Measurements from ENCODE around the gene PPP1R12B. TPM values are rescaled to one million over a fixed set of nuclear protein-coding genes. Genes with fewer than 3 reads are reported as not detected.
"Not testable (repeated sequence)": the region's sequence is repeated elsewhere in the genome, so short reads cannot be mapped to it uniquely, and the experiment has no call there.

Gene PPP1R12B
- total RNA-seq, 2 experiments from 2014 or later: 26.9 to 27.7 TPM

- H3K36me3 Mint-ChIP-seq; H3K9me3 Mint-ChIP-seq; DNase-seq; H3K27me3 Mint-ChIP-seq; H3K4me1 Mint-ChIP-seq; POLR2A ChIA-PET; H3K4me3 Mint-ChIP-seq; ATAC-seq (ENCODE audit: low read depth); H3K27ac Mint-ChIP-seq: not testable (repeated sequence)
Measured at GRCh38 chr1:202508863-202509262, 160.4 kb downstream of the PPP1R12B start.

GRCh38 chr1:202513875-202514274, 165.4 kb downstream of the PPP1R12B start:
- H3K36me3 Mint-ChIP-seq: not testable (repeated sequence)

GRCh38 chr1:202516434-202516877, 168.0 kb downstream of the PPP1R12B start:
- H3K27me3 Mint-ChIP-seq: no peaks in the 10 kb centered on the region
- POLR2A ChIA-PET: no interaction called here
- H3K4me1 Mint-ChIP-seq: peaks cover 7% of the 10 kb centered on the region

More at GRCh38 chr1:202513875-202514274, 165.4 kb downstream of the PPP1R12B start:
- ATAC-seq (ENCODE audit: low read depth); H3K27ac Mint-ChIP-seq; H3K4me3 Mint-ChIP-seq; H3K4me1 Mint-ChIP-seq; POLR2A ChIA-PET; H3K9me3 Mint-ChIP-seq; H3K27me3 Mint-ChIP-seq; DNase-seq: not testable (repeated sequence)

DNA sequence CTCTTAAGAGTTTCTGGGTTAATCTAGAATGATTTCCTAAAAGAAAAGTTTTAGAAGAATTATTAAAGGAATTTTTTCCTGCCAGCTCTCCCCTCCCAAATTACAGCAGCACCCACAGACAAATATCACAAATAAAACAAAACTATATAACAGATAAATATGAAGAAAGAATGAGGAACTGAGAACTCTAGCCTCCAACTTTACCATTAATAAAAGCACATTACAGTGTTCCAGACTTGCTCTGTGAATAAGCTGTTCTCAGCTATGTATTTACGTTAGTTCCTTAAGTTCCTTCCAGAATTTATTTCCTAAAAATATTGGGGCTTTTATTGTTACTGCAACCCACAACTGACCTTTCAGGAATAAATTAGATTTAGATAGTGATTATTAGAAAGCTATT, 168.6 kb downstream of the PPP1R12B start:
- DNase-seq; H3K27ac Mint-ChIP-seq; H3K9me3 Mint-ChIP-seq; H3K27me3 Mint-ChIP-seq; H3K4me1 Mint-ChIP-seq; ATAC-seq (ENCODE audit: low read depth); POLR2A ChIA-PET; H3K4me3 Mint-ChIP-seq; H3K36me3 Mint-ChIP-seq: not testable (repeated sequence)

More at GRCh38 chr1:202516434-202516877, 168.0 kb downstream of the PPP1R12B start:
- ATAC-seq (ENCODE audit: low read depth) (no peak), DNase-seq (no peak)
- no peak overlapping the region for H3K27ac Mint-ChIP-seq
- peaks cover 4% of the 10 kb centered on the region for H3K36me3 Mint-ChIP-seq
- H3K9me3 Mint-ChIP-seq: no peaks in the 10 kb centered on the region
- H3K4me3 Mint-ChIP-seq: no peak overlapping the region

DNA sequence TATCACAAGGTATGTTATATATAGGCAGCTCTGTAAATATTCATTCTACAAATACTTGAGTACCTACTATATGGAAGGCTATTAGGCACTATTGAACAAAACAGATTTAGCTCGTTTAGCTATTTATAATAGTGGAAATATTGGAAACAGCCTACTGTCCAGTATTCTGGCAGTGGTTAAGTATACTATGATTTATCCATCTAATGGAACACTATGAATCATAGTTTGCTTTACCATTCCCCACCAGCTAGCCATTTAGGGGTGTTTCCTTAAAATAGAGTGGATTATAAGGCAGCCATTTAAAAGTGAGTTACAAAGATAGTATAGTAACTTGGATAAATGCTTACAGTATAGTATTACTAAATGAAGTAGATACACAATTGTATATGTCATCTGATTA, 169.7 kb downstream of the PPP1R12B start:
- H3K36me3 Mint-ChIP-seq; ATAC-seq (ENCODE audit: low read depth); H3K27me3 Mint-ChIP-seq; DNase-seq; H3K4me3 Mint-ChIP-seq; POLR2A ChIA-PET; H3K4me1 Mint-ChIP-seq; H3K27ac Mint-ChIP-seq; H3K9me3 Mint-ChIP-seq: not testable (repeated sequence)

DNA sequence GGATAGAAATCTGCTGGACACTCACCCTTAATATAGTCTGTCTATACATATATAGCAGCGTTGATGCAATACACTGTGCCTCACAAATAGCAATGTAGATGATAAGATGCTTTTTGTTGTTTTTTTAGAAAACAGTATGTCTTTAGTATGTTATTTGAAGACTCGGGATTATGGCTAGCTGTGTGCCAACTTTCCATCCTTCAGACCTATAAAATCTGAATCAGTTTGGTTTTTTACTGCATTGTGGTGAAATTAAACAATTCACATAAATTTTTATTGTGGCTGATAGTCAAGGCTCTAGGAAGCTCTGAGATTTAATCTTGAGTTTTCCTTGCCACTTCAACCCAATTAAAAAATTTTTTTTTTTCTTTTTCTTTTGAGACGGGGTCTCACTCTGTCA, 170.4 kb downstream of the PPP1R12B start:
- H3K27me3 Mint-ChIP-seq; H3K27ac Mint-ChIP-seq; DNase-seq; H3K4me1 Mint-ChIP-seq; H3K4me3 Mint-ChIP-seq; H3K36me3 Mint-ChIP-seq; H3K9me3 Mint-ChIP-seq; ATAC-seq (ENCODE audit: low read depth); POLR2A ChIA-PET: not testable (repeated sequence)

DNA sequence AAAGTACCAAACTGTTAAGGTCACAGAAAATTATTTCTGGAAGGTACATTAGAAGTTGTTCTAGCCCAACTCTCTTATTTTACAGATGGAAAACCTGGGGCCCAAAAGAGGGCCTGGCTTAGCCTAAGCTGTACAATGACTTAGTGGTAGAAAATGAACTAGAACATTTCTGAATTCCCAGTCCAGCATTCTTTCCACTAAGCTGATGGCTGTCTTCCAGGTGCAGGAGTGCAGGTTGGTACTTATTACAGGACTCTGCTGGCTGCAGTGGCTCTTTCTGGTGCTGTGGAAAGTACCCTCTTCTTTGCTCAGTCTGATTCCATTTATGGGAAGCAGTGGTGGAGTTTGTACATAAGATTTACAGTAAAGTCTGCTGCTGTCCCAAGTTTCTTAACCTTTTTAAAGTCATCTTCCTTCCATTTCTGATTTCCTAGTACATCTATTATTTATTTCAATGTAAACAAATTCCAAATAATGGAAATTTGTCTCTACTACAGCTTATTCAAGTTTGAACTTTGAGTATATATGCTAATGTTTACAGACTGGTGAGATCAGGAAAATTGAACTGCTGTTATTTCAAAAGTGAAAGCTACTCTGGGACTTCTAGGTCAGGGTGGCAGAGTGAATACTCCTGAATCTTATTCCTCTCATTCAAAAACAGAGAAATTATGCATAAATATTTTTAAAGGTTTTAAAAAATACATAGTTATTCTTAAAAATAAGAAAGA, 171.8 kb downstream of the PPP1R12B start:
- H3K36me3 Mint-ChIP-seq; H3K27me3 Mint-ChIP-seq; H3K4me3 Mint-ChIP-seq; H3K27ac Mint-ChIP-seq; H3K9me3 Mint-ChIP-seq; ATAC-seq (ENCODE audit: low read depth); POLR2A ChIA-PET; DNase-seq; H3K4me1 Mint-ChIP-seq: not testable (repeated sequence)

- ATAC-seq (ENCODE audit: low read depth); H3K27ac Mint-ChIP-seq; H3K36me3 Mint-ChIP-seq; POLR2A ChIA-PET; H3K27me3 Mint-ChIP-seq; H3K4me3 Mint-ChIP-seq; H3K9me3 Mint-ChIP-seq; H3K4me1 Mint-ChIP-seq; DNase-seq: not testable (repeated sequence)
Measured at GRCh38 chr1:202520857-202521216, 172.3 kb downstream of the PPP1R12B start.

DNA sequence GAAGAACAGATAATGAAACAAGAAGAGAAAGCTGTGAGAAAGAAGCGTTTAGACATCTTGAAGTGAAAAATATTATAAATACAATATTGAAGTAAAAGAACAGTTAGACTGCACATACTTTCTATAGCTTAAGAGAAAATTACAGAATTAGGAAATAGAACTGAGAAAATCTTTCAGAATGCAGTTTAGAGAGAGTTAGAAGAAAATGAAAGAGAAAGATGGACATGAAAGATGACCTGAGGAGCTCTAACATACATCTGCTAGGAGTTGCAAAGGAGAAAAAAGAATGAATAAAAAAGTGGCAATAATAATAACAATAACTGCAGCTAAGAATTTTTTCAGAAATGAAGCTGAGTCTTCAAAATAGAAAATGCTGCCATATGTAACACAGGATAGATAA, 173.0 kb downstream of the PPP1R12B start:
- POLR2A ChIA-PET; ATAC-seq (ENCODE audit: low read depth): not testable (repeated sequence)

GRCh38 chr1:202521886-202522285, 173.4 kb downstream of the PPP1R12B start:
- H3K4me3 Mint-ChIP-seq: no peak overlapping the region

More for the DNA sequence above, 173.0 kb downstream of the PPP1R12B start:
- not testable (repeated sequence) for H3K27ac Mint-ChIP-seq, H3K4me3 Mint-ChIP-seq, H3K9me3 Mint-ChIP-seq, H3K4me1 Mint-ChIP-seq, DNase-seq, H3K36me3 Mint-ChIP-seq, H3K27me3 Mint-ChIP-seq

GRCh38 chr1:202526056-202526455, 177.6 kb downstream of the PPP1R12B start:
- DNase-seq; H3K27me3 Mint-ChIP-seq; H3K27ac Mint-ChIP-seq; H3K4me3 Mint-ChIP-seq; H3K36me3 Mint-ChIP-seq; H3K4me1 Mint-ChIP-seq; POLR2A ChIA-PET; H3K9me3 Mint-ChIP-seq; ATAC-seq (ENCODE audit: low read depth): not testable (repeated sequence)

More at GRCh38 chr1:202521886-202522285, 173.4 kb downstream of the PPP1R12B start:
- POLR2A ChIA-PET: no interaction called here
- Mint-ChIP-seq H3K27ac (no peak overlapping the region), H3K27me3 (no peaks in the 10 kb centered on the region), H3K4me1 (peaks cover 7% of the 10 kb centered on the region), H3K36me3 (peaks cover 8% of the 10 kb centered on the region), H3K9me3 (no peaks in the 10 kb centered on the region)
- ATAC-seq (ENCODE audit: low read depth) (no peak), DNase-seq (no peak)

DNA sequence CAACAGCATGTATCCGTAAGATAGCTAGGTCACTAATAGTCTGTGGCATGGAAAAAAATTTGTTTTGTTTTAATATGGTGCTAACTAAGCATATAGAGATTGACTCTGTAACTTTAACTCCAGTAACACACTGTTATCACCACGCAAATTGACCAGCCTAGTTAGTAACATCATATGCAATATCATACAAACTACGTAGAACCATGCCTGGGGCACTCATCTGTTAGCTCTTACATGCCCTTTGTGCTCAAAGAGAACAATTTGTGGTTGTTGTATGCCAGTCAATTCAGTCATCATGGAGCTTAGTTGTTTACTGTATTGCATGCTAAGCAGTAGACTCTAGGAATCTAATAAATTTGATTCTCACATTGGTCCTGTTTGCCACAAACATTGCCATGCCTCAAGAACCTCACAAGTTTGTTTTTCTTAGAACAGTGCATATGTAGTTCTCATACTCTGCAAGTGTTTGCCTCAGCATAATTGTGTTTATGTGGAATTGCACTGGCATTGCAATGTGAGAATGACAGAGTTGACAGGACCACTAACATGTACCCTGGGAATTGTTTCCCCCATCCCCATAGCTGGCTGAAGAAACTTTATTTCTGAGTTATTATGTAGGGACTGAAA, 179.7 kb downstream of the PPP1R12B start:
- H3K4me1 Mint-ChIP-seq; ATAC-seq (ENCODE audit: low read depth); H3K27me3 Mint-ChIP-seq; H3K9me3 Mint-ChIP-seq; H3K36me3 Mint-ChIP-seq; H3K4me3 Mint-ChIP-seq; H3K27ac Mint-ChIP-seq; DNase-seq; POLR2A ChIA-PET: not testable (repeated sequence)

GRCh38 chr1:202530686-202531085, 182.2 kb downstream of the PPP1R12B start:
- DNase-seq; H3K4me1 Mint-ChIP-seq; POLR2A ChIA-PET; H3K9me3 Mint-ChIP-seq; ATAC-seq (ENCODE audit: low read depth); H3K4me3 Mint-ChIP-seq; H3K27me3 Mint-ChIP-seq; H3K36me3 Mint-ChIP-seq; H3K27ac Mint-ChIP-seq: not testable (repeated sequence)

GRCh38 chr1:202531472-202531811, 182.9 kb downstream of the PPP1R12B start:
- H3K27ac Mint-ChIP-seq: no peak overlapping the region
- no peak overlapping the region for H3K4me3 Mint-ChIP-seq
- no peaks in the 10 kb centered on the region for H3K9me3 Mint-ChIP-seq
- H3K36me3 Mint-ChIP-seq: peaks cover 3% of the 10 kb centered on the region
- no peaks in the 10 kb centered on the region for H3K4me1 Mint-ChIP-seq
- DNase-seq (no peak), ATAC-seq (ENCODE audit: low read depth) (no peak)
- H3K27me3 Mint-ChIP-seq: no peaks in the 10 kb centered on the region
- POLR2A ChIA-PET: no interaction called here

Measured in activated naive CD8-positive, alpha-beta T cell treated with anti-CD3 and anti-CD28 coated beads, Interleukin-2, amount 10 ng/mL, durations not matched to agents 7 days and 5 days (primary cell).